GM06990 (cell line): Measurements from ENCODE around the gene SULT2B1.

ENCODE experiments used
- DNase-seq: peaks from one replicate; pipeline ENCODE4 v3.0.0-alpha.2; 2011; ENCODE audit not compliant: insufficient read length; ENCODE audit errors: extremely low read depth
- H3K27me3 ChIP-seq: replicated peaks from 2 replicates; pipeline ENCODE4 v1.6.0; 2011; ENCODE audit warnings: low read length; ENCODE audit not compliant: control insufficient read depth, insufficient read depth
- H3K36me3 ChIP-seq: 2 replicates; pipeline ENCODE4 v1.5.1; 2011; ENCODE audit warnings: low read length; ENCODE audit not compliant: control insufficient read depth, insufficient read depth
- H3K4me3 ChIP-seq: replicated peaks from 2 replicates; pipeline ENCODE4 v1.5.1; 2011; ENCODE audit warnings: low read depth, mild to moderate bottlenecking, control low read depth, low read length
- CTCF ChIP-seq: IDR thresholded peaks from 2 replicates; pipeline ENCODE4 v1.5.1; 2011; ENCODE audit warnings: low read length, control low read depth, mild to moderate bottlenecking, inconsistent platforms; ENCODE audit not compliant: insufficient read depth, poor library complexity, severe bottlenecking

Gene SULT2B1

GRCh38 chr19:48551437-48552302, at the start of gene SULT2B1:
Gene SULT2B1, plus strand, starts transcription at chr19:48552172. Its CDS starts 81 bp downstream, at chr19:48552253.
- no peaks in the 10 kb centered on the region for H3K36me3 ChIP-seq
- H3K27me3 ChIP-seq, result no peaks in the 10 kb centered on the region; the same call in none of the 2 replicates
- no peak within 1 kb of the TSS for H3K4me3 ChIP-seq
- TF ChIP-seq CTCF, result no peak
- DNase-seq, result no peak

- peak; percentile 78 for DNase-seq
- H3K4me3 ChIP-seq, result no peak overlapping the region
- no peaks in the 10 kb centered on the region for H3K36me3 ChIP-seq
- no peaks in the 10 kb centered on the region; the same call in 1 of the 2 replicates for H3K27me3 ChIP-seq
- no peak for TF ChIP-seq CTCF
Measured at GRCh38 chr19:48502350-48503018, 49.5 kb upstream of the SULT2B1 start.

DNA sequence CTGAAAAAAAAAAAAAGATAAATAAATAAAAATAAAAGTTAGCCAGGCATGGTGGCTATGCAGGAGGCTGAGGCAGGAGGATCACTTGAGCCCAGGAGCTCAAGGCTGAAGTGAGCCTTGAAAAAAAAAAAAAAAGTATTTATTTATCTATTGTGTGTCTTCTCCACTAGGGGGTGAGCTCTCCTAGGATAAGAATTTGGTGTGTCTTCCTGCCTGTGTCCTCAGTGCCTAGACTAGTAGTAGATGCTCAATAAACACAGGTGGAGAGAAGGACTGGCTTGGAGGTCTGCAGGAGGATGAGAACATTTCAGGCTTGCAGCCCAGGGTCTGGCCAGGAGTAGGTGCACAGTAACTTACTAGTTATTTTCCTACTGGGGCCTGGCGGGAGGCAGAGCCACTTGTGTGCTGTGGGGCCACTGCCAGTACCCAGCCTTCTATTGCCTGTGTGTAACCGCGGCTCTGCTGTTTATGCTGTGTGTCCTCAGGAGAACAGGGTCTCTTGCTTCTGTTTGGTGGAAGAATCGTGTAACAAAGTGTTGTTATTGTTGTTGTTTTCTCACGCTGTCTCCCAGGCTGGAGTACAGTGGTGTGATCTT, 45.7 kb upstream of the SULT2B1 start:
- DNase-seq, result no peak
- Histone ChIP-seq H3K36me3 (no peaks in the 10 kb centered on the region), H3K4me3 (no peak overlapping the region), H3K27me3 (peaks cover 2% of the 10 kb centered on the region)
- TF ChIP-seq CTCF, result peak; percentile 42

GRCh38 chr19:48507911-48508439, 44.0 kb upstream of the SULT2B1 start:
- no peak overlapping the region for H3K4me3 ChIP-seq
- no peak for TF ChIP-seq CTCF
- H3K27me3 ChIP-seq, result peaks cover 2% of the 10 kb centered on the region
- no peak for DNase-seq
- no peaks in the 10 kb centered on the region for H3K36me3 ChIP-seq

DNA sequence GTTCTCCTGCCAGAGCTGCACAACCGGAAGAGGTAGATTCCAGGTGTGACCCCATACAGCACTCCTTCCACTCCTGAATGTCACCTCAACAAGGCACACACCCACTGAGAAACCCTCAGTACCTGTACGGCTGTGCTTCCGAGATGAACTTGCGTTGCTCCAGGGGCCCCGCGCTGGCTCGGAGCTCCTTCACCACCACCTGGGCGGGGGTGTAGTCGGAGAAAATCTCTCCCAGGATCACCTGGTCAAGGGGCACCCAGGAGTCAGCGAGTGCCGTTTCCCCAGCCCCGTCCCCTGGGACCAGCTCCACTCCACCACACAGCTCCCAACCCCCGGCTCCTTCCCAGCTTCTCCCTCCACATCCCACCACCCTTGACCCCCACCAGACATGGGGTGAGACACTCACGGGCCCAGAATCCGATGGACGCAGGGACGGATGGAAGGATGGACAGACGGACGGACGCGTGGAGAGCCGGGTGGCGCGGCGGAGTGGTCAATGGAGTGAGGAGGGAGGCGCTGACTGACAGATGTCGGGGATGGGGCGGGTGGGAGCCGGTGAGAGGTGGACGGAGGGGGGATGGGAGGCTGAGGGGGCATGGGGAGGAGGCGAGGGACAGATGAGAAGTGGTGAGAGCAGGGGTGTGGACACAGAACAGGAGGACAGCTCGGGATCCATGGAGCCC, 43.1 kb upstream of the SULT2B1 start:
- TF ChIP-seq CTCF, result no peak
- no peak overlapping the region for H3K4me3 ChIP-seq
- H3K36me3 ChIP-seq, result no peaks in the 10 kb centered on the region
- DNase-seq, result no peak
- H3K27me3 ChIP-seq, result peaks cover 2% of the 10 kb centered on the region
